GM23248 (cell line): ENCODE results near the gene PRR5. TPM values are rescaled to one million over a fixed set of nuclear protein-coding genes. Genes with fewer than 3 reads are reported as not detected.

Source experiments
- DNase-seq: peaks from one replicate; pipeline ENCODE4 v3.0.0-alpha.2; 2015
- H2AFZ ChIP-seq: fragments of 200-600 bp; sonication (generic); 2 replicates; pipeline ENCODE4 v1.6.1; 2016; ENCODE audit warnings: antibody characterized with exemption
- H3F3A ChIP-seq: fragments of 200-600 bp; sonication (generic); 2 replicates; pipeline ENCODE4 v1.6.1; 2016; ENCODE audit warnings: mild to moderate bottlenecking, antibody characterized with exemption, mixed run types; ENCODE audit not compliant: insufficient read depth
- H3K27ac ChIP-seq: fragments of 200-600 bp; sonication (generic); 2 replicates; pipeline ENCODE4 v1.5.1; 2016; ENCODE audit warnings: mild to moderate bottlenecking
- H3K27me3 ChIP-seq: fragments of 200-600 bp; sonication (generic); replicated peaks from 2 replicates; pipeline ENCODE4 v1.6.1; 2016; ENCODE audit warnings: mild to moderate bottlenecking; ENCODE audit not compliant: insufficient read depth
- H3K36me3 ChIP-seq: fragments of 200-600 bp; sonication (generic); 2 replicates; pipeline ENCODE4 v1.6.1; 2016; ENCODE audit warnings: low read depth, mild to moderate bottlenecking
- H3K4me1 ChIP-seq: fragments of 200-600 bp; sonication (generic); 2 replicates; pipeline ENCODE4 v1.6.1; 2016; ENCODE audit warnings: mild to moderate bottlenecking; ENCODE audit not compliant: insufficient read depth
- H3K4me2 ChIP-seq: fragments of 200-600 bp; sonication (generic); one replicate; pipeline ENCODE4 v1.6.1; 2016; ENCODE audit warnings: mild to moderate bottlenecking; ENCODE audit not compliant: unreplicated experiment
- H3K4me3 ChIP-seq: fragments of 200-600 bp; sonication (generic); 2 replicates; pipeline ENCODE4 v1.5.1; 2016; ENCODE audit warnings: mild to moderate bottlenecking
- H3K79me2 ChIP-seq: fragments of 200-600 bp; sonication (generic); 2 replicates; pipeline ENCODE4 v1.6.1; 2016; ENCODE audit warnings: mild to moderate bottlenecking; ENCODE audit not compliant: insufficient read depth
- H3K9ac ChIP-seq: fragments of 200-600 bp; sonication (generic); 2 replicates; pipeline ENCODE4 v1.6.1; 2016; ENCODE audit warnings: mild to moderate bottlenecking
- H3K9me2 ChIP-seq: fragments of 200-600 bp; sonication (generic); 2 replicates; pipeline ENCODE4 v1.6.1; 2016; ENCODE audit warnings: mixed run types, mild to moderate bottlenecking, moderate library complexity; ENCODE audit not compliant: insufficient read depth
- H3K9me3 ChIP-seq: fragments of 200-600 bp; sonication (generic); one replicate; pipeline ENCODE4 v1.6.1; 2017; ENCODE audit warnings: low read depth
- H4K20me1 ChIP-seq: fragments of 200-600 bp; sonication (generic); 2 replicates; pipeline ENCODE4 v1.6.0; 2016; ENCODE audit not compliant: insufficient read depth
- EZH2 ChIP-seq: fragments of 200-600 bp; sonication (generic); IDR thresholded peaks from 2 replicates; pipeline ENCODE4 v1.6.1; 2018; ENCODE audit warnings: antibody characterized with exemption, mild to moderate bottlenecking; ENCODE audit not compliant: insufficient read depth, poor library complexity, severe bottlenecking
- EZH2phosphoT487 ChIP-seq: fragments of 200-600 bp; sonication (generic); IDR thresholded peaks from 2 replicates; pipeline ENCODE4 v1.6.1; 2018; ENCODE audit warnings: antibody characterized with exemption, moderate library complexity, mild to moderate bottlenecking, low read depth; ENCODE audit not compliant: insufficient read depth
- WGBS, 2 experiments: methylation state at CpG; one replicate each; pipeline ENCODE4 v1.1.6; 2015 to 2017; ENCODE audit warnings: low lambda C conversion rate in 2 of 2, low coverage in 1 of 2; ENCODE audit errors: missing lambda C conversion rate in 2 of 2; 5-methylcytosine and 5-hydroxymethylcytosine counted together
- in situ Hi-C: fragments of 300-500 bp; cut with MboI; formaldehyde crosslinking; loops from 2 replicates; pipeline ENCODE4 v1.15.0; 2020
- polyA plus RNA-seq: library from polyadenylated mRNA; unstranded; fragments of >200 nt; fragmentation: Nextera tagmentation; extraction: Ambion mirVana; gene quantifications from 2 replicates; pipeline ENCODE4 v1.2.1, GENCODE V29; 2016
- total RNA-seq: library from RNA; depleted of rRNA; stranded (reverse); fragments of >200 nt; shearing (Covaris generic); gene quantifications from 2 replicates; pipeline ENCODE4 v1.2.3, GENCODE V29; 2014

The PRR5 gene
- total and polyA plus RNA-seq, 2 experiments from 2014 or later = 18.9 to 20.0 TPM

DNA sequence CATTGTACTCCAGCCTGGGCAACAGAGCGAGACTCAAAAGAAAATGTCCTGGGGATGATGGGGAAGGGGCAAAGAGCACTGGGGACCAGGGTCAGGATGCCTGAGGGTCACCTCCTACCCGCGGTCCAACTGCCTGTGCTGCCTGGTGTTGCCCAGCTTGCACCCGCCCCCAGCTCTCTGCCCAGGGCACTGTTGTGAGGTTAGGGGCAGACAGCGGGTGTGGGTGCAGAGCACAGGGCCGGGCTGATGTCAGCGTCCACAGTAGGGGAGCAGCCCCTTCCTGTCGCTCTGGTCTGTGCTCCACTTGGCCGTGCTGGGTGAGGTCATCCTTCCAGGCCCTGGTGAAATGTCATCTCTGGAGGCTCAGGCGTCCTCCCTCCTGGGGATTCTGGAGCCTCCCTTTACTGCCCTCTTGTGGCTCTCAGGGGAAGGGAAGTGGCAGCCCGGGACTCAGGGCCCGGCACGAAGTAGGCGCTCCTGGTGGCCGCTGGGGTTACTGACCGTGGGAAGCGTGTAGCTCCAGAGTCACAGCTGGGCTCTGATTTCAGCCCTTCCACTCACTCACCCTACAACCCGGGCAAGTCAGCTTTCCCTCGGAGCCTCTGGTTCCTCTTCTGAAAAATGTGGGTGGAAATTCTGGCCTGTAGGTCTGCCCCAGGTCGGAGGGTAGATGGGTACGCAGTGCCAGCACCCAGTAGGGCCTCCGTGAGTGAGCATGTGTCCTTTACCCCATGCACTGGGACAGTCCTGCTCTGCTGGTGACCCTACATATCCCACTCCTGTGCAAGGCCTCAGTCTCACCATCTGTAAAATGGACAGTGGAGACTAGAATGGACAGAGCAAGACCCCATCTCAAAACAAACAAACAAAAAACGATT, 17.3 kb upstream of the PRR5 start:
- H3K9me3 ChIP-seq = no peaks in the 10 kb centered on the region
- 0 out of 2 replicates have a peak overlapping the region, but pooled peaks have one; percentile 15 for H3K4me3 ChIP-seq
- H3K4me2 ChIP-seq = peak overlapping the region; percentile 38
- peak overlapping the region; percentile 74 for H3K9ac ChIP-seq
- H2AFZ ChIP-seq = peak overlapping the region; percentile 39; the same call in 1 of the 2 replicates
- DNase-seq = peak; percentile 96
- no peaks in the 10 kb centered on the region for H4K20me1 ChIP-seq
- no peak for TF ChIP-seq EZH2phosphoT487
- TF ChIP-seq EZH2 = no peak
- no peaks in the 10 kb centered on the region for H3K27me3 ChIP-seq
- in situ Hi-C loops = no loop called here
- 12 to 13% methylated on average over 18 to 23 of the region's 23 CpGs for WGBS, 2 experiments
- no peaks in the 10 kb centered on the region for H3K36me3 ChIP-seq
- H3K27ac ChIP-seq = peak overlapping the region; percentile 91
- no peaks in the 10 kb centered on the region for H3K9me2 ChIP-seq
- peaks cover 12% of the 10 kb centered on the region; the same call in 1 of the 2 replicates for H3F3A ChIP-seq
- H3K4me1 ChIP-seq = peaks cover 28% of the 10 kb centered on the region
- H3K79me2 ChIP-seq = no peaks in the 10 kb centered on the region

DNA sequence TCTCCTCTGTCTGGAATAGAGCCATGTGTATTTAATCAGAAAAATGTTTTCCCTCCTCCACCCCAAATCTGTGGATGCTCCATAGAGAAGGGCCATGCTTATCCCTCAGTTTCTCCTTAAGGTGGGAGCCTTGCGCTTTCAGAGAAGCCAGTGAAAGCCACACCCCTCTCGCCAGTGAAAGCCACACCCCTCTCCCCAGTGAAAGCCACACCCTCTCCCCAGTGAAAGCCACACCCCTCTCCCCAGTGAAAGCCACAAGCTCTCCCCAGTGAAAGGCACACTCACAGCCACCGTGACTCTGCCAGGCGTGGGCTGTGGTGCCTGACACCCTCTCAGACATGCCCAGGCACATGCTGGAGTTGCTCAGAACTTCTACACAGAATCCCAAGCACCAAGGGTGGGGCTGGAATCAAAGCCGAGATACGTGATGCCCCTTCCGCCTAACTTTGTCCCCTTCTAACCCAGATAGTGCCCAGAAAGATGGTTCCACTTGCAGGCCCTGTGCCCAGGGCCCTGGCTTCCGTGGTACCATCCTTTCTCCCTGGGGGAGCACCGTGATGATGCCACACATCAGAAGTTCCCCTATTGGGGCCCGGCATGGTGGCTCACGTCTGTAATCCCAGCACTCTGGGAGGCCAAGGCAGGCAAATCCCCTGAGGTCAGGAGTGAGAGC, 16.5 kb upstream of the PRR5 start:
- DNase-seq = peak; percentile 89
- Histone ChIP-seq H3K36me3 (no peaks in the 10 kb centered on the region), H2AFZ (peak overlapping the region; percentile 69), H3K9ac (peak overlapping the region; percentile 74), H3K4me2 (peak overlapping the region; percentile 38), H3K9me2 (no peaks in the 10 kb centered on the region), H3K27ac (peak overlapping the region; percentile 91), H3K27me3 (no peaks in the 10 kb centered on the region), H3F3A (peaks cover 12% of the 10 kb centered on the region; the same call in 1 of the 2 replicates), H3K4me1 (peaks cover 28% of the 10 kb centered on the region), H3K9me3 (no peaks in the 10 kb centered on the region), H4K20me1 (no peaks in the 10 kb centered on the region), H3K79me2 (no peaks in the 10 kb centered on the region), H3K4me3 (0 out of 2 replicates have a peak overlapping the region, but pooled peaks have one; percentile 15)
- TF ChIP-seq EZH2phosphoT487 = no peak
- TF ChIP-seq EZH2 = no peak
- in situ Hi-C loops = no loop called here
- 29 to 31% methylated on average over 11 of the region's 11 CpGs for WGBS, 2 experiments

DNA sequence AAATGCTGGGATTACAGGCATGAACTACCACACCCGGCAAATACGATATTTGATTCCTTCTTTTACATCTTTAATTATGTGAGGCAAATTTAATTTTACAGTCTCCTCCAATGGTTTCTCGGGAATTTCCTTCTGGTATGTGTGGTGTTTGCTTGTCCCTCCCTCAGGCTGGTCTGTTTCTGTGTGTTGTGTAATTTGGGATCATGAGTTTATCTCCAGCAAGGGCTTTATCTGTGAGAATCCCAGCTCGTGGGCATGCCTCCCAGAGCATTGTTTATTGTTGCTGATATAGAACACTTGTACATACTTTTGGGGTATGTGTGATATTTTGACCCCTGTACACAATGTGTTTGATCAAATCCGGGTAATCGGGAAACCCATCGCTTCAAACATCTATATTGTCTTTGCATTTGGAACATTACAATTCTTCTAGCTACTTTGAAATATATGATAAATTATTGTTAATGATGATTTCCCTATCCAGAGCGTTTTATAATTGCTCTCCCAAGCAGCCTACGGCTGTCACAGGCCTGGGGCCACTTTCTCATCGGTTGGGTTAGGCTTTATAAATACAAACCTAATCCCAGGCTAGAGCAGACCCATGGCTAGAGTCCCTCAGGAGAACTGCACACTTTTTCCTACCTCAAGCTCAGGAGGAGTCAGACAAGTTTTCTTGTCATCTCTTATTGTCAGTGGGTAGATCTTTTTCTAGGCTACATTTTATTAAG, 15.0 kb upstream of the PRR5 start:
- no peaks in the 10 kb centered on the region for H3K9me3 ChIP-seq
- no peak overlapping the region for H3K9ac ChIP-seq
- no peak overlapping the region for H3K4me2 ChIP-seq
- H3K79me2 ChIP-seq = no peaks in the 10 kb centered on the region
- no peak for DNase-seq
- no peak overlapping the region for H2AFZ ChIP-seq
- TF ChIP-seq EZH2 = no peak
- TF ChIP-seq EZH2phosphoT487 = no peak
- H3K4me3 ChIP-seq = no peak overlapping the region
- H3K36me3 ChIP-seq = no peaks in the 10 kb centered on the region
- H3K9me2 ChIP-seq = no peaks in the 10 kb centered on the region
- no peaks in the 10 kb centered on the region for H3K27me3 ChIP-seq
- 75 to 77% methylated on average over 10 of the region's 10 CpGs for WGBS, 2 experiments
- H3K4me1 ChIP-seq = peaks cover 28% of the 10 kb centered on the region
- no peaks in the 10 kb centered on the region for H4K20me1 ChIP-seq
- in situ Hi-C loops = no loop called here
- peaks cover 12% of the 10 kb centered on the region; the same call in 1 of the 2 replicates for H3F3A ChIP-seq
- H3K27ac ChIP-seq = peak overlapping the region; percentile 26

DNA sequence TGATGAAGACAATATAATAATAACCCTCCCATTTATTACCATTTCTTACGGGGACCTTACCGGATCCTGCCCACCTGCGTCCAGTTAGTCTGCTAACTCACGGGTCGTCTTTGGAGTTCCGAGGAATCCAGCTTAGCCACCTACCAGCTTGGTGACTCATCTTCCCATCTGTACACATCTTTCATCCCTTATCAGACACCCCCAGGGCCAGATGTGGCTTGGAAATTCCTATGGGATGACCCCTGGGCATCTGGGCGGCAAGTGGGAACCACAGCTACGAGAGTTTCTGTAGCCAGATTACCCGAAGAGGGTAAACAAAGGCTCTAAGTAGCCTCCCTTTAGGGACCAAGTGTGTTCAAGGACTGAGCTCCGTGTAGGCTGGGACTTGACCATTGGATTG, 12.8 kb upstream of the PRR5 start:
- in situ Hi-C loops = no loop called here
- 71 to 79% methylated on average over 10 of the region's 10 CpGs for WGBS, 2 experiments
- Histone ChIP-seq H3K36me3 (no peaks in the 10 kb centered on the region), H3K4me2 (no peak overlapping the region), H3K27me3 (no peaks in the 10 kb centered on the region), H3K79me2 (no peaks in the 10 kb centered on the region), H3K9ac (no peak overlapping the region), H3K4me1 (peaks cover 28% of the 10 kb centered on the region), H3K27ac (no peak overlapping the region), H4K20me1 (no peaks in the 10 kb centered on the region), H2AFZ (no peak overlapping the region), H3K4me3 (no peak overlapping the region), H3K9me3 (no peaks in the 10 kb centered on the region), H3K9me2 (no peaks in the 10 kb centered on the region), H3F3A (peaks cover 11% of the 10 kb centered on the region; the same call in 1 of the 2 replicates)
- TF ChIP-seq EZH2phosphoT487 (no peak), EZH2 (no peak)
- no peak for DNase-seq
